DMS 273 (cell line): ENCODE results near the gene CCT5.
"Not testable (repeated sequence)": the region's sequence is repeated elsewhere in the genome, so short reads cannot be mapped to it uniquely, and the experiment has no call there.

Experiments used
- DNase-seq: peaks from one replicate; lab custom pipeline; 2025; ENCODE audit not compliant: unreplicated experiment; lab: John Stamatoyannopoulos, UW

The CCT5 gene

DNA sequence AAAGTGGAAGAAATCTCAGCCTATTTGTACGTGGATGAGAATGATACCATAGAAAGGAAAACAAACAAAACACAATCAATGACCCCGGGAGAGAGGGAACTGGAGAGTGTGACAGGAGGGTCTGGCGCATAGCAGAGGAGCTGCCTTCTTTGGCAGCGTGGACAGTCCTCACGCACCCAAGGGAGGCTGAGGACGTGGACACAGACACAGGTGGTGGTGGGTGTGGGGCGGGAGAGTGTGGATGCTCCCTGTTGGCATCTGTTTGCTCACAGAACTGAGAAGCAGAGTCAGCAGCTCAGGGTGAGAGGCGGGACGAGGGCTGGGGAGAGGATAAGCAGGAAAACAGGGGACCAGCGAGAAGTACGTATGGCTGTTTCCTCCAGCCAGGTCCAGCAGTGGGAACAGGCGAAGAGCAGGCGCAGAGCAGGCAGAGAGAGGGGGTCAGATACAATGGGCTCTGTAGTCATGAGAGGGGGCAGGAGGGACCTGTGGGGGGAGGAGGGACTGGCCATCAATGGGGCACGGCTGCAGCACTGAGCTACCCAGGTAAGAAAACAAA, 47.6 kb downstream of the CCT5 start:
- DNase-seq = no peak

DNA sequence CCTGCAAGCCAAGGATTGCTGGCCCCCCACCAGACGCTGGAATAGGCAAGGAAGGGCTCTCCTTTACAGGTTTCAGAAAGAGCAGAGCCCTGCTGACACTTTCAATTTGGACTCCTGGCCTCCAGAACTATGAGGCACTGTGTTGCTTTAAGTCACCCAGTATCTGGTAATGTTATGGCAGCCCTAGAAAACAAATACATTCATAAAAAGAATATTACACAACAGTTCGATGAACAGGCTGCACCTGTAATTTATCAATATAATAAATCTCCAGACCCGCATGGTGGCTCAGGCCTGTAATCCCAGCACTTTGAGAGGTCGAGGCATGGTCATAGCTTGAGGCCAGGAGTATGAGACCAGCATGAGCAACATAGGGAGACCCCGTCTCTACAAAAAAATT, 50.2 kb downstream of the CCT5 start:
- DNase-seq = no peak

DNA sequence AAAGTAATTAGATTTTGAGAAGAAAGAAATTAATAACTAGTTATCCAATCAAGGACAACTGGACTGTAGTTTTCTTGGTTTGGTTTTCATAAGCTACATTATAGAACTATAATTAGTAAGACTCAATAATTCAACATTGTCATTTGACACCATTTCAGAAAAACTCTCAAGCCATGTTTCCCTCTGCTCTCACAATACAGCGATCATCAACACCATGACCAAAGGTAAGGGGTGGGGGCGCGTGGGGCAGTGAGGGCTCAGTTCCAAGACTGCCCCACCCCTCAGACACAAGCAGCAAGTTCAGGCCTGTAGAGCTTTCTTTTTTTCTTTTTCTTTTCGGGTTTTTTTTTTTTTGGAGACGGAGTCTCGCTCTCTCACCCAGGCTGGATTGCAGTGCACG, 51.2 kb downstream of the CCT5 start:
- peak; percentile 39 for DNase-seq

DNA sequence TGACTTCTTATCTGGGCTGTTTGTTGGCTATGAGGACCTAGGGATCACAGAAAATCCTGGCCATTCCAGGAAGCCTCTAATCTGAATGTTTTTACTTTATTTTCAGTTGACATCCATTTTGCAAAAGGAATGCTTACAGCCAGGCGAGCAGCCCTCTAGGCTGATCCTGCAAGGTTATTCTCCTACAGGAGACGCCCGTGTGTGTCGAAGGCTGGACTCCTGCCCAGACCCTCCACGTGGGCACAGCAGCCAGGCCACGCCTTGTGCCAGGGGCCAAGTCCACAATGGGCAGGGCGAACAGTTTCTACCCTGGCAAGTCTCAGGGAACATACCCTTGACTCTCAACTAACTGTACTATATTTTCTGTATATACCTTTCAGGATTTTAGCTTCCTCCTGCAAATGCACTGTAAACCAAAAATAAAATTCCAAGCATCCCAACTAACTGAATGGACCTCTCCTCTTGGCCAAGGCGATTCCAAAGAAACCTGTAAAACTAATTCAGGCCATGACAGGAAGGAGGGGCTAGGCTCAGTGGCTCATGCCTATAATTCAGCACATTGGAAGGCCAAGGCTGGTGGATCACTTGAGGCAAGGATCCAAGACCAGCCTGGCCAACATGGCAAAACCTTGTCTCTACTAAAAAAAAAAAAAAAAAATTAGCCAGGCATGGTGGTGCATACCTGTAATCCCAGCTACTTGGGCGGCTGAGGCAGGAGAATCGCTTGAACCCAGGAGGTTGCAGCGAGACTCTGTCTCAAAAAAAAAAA, 51.9 kb downstream of the CCT5 start:
- peak; percentile 83 for DNase-seq

DNA sequence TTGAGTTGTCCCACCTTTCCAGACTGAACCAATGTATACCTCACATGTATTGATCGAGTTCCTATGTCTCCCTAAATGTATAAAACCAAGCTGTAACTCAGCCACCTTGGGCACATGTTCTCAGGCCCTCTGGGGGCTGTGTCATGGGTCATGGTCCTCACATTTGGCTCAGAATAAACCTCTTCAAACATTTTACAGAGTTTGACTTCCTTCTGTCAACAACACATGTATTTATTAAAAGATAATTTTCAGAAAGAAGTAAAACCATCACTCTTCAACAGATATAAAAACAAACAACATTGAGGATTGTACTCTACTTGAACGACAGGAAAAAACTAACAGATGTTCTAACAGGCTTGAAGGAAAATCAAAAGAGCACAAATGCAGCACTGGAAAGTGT, 53.1 kb downstream of the CCT5 start:
- no peak for DNase-seq

DNA sequence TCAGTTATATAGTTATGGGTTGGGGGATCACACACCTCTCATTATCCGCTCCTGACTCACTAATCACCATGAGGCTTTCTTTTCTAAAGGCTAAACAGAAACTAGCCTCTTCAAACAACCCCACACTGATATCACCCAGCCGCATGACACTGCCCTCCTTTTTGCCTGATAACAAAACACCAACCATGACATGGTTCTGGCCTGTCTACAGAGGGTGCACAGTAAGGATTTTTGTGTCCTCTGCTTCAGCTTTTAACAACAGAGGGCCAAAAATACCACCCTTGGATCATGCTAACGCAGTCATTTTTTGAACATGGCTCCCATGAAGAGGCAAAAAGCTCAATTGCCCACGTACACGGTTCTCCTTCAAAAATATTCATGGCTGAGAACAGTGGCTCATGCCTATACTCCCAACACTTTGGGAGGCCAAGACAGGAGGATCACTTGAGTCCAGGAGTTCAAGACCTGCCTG, 53.7 kb downstream of the CCT5 start:
- no peak for DNase-seq

DNA sequence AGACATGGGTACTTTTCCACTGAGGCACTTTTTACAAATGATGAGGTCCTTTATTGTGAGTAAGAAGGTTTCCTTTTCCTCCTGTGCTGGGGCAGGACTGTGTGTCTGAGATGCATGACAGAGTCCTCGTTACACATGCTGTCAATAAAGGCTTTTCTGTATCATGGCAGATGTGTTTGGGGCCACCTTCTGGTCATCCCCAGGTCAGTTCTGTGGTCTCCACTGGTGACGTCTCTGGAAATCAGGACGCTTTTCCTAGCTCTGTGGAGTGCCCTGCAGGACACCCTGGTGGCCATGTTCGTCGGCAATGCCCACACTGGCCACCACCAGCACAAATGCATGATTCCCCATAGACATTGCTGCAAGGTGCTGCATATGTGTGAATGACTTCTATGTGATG, 54.9 kb downstream of the CCT5 start:
- no peak for DNase-seq

DNA sequence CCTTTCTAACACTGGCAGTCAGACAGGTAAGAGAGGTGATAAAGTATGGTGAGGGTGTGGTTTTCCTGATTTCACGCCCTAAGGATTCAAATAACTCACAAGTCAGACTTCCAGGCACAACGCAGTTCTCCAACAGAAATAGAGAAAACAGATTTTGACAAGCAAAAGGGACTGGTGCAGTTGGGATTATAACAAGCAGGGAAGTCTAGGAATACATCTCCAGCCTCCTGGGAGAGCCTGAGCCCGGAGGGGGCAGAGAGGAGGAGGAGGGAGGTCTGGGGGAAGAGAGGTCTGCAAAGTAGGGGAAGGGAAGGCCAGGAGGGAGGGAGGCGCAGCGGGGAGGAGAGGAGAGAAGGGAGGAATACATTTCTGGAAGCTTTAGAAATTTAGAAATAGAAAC, 56.0 kb downstream of the CCT5 start:
- DNase-seq = peak; percentile 30

DNA sequence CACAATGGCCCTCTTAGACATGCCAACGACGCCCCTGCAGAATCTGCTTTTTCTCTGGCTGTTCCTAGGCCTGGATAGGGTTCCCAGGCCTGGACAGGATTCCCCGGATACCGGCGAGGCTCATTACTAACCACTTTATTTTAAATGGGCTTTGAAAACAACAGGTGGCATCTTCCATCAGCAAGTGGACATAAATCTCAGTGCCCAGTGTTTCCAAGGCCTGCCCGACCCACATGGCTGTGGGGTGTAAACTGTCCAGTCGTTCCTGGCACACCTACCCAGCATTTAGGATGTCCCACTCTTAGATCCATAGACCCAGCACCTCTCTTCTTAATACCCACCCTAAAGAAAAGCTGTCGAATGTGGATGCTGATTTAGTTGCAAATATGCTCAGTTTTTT, 56.7 kb downstream of the CCT5 start:
- peak; percentile 56 for DNase-seq

DNA sequence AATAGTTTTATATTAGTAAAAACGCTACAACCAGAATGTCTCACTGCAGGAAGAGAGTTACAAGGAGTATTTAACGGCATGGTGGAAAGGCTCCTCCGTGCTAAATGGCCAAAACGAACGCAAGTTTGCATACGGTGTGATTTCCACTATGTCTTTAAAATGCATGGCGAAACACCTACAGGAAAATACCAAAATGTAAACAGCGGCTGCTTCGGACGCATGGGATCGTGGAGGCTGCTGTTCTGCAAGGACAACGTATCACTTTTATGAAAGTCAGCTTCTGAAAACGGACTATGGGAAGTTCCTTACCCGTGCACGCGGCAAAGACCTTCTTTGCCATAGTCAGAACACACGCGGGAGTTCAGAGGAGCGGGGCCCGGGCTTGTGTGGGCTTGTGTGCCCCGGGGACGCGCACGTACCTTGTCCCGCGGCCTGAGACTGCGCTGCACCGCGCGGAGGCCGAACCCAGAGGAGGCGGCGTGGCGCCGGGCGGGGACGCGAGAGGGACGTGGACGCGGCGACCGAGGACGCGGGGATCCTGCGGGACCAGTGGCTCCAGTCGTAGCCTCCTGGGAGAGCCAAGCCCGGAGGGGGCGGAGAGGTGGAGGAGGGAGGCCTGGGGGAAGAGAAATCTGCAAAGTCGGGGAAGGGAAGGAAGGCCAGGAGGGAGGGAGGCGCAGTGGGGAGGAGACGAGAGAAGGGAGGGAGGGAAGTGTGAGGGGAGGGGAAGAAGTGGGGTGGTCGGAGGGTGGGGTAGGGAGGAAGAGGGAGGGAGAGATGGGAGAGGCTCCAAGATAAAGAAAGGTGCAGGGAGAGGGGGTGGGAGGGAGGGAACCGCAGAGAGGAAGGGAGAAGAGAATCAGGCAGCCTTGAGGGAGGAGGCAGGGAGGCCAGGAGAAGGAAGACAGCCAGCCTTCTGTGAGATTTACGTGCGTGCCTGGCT, 57.4 kb downstream of the CCT5 start, which contains the start of gene CMBL:
TSS of gene CMBL (minus strand) at position 697 of the 943 bp plus-strand sequence. CDS start 17,140 bp downstream, outside the sequence.
- DNase-seq = peak; percentile 91

DNA sequence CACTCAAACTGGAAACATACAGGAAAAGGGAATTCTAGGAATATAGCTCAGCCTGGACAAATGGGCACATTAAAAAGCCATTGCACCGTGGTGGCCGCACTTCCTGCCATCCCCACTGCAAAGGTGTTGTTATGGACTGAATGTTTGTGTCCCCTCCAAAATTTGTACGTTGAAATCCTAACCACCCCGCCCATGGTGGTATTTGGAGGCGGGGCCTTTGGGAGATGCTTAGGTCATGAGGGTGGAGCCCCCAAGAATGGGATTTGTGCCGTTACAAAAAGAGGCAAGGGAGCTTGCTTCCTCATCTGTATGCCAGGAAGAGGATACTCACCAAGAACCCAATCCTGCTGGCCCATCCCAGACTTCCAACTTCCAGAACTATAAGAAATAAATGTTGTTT, 58.8 kb downstream of the CCT5 start:
- DNase-seq = no peak

DNA sequence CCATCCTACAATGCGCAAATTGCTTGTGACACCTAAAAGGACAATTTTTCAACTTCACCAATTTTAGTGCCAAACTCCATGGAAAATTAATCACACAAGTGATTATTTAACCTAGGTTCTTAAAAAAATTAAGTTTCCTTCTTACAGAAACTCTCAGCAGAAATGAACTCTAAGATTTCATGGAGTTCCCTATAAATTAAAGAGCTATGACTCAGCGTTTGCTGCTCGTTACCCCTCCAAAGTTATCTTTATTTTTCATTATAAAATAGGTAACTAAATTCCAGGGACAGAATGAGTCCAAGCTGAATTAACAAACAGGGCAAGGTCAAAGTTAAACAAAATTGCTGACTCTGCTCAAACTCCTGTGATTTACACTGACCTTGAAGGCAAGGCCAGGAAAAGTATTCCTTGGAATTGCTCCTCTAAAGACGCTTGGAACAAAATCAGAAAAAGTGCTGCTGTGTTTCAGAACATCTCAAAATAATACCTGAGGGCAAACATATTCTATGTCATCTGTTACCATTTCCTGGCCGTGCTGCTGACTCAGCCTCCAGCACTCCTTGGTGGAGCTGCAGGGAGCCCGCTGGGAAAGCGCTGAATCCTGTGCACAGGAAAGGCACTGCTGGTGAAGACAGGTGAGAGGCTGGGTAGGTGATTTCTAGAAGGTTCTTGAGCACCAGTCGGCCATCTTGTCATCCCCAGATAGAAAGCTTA, 60.1 kb downstream of the CCT5 start:
- DNase-seq = peak; percentile 45

DNA sequence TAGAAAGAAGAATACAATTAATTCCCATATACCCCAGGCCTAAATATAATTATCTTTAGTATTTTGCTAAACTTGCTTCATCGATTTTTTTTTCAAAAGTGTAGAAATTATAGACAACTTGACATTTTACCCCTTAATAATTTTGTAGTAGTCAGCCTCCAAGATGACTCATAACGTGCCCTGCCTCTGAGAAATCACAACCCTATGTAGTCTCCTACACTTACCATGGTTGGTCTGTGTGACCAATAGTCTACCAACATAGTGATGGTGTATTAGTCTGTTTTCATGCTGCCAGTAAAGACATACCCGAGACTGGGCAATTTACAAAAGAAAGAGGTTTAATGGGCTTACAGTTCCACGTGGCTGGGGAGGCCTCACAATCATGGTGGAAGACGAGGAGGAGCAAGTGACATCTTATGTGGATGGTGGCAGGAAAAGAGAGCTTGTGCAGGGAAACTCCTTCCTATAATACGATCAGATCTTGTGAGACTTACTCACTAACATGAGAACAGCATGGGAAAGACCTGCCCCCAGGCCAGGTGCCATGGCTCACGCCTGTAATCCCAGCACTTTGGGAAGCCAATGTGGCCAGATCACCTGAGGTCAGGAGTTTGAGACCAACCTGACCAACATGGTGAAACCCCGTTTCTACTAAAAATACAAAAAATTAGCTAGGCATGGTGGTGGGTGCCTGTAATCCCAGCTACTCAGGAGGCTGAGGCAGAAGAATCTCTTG, 60.9 kb downstream of the CCT5 start:
- DNase-seq = not testable (repeated sequence)

DNA sequence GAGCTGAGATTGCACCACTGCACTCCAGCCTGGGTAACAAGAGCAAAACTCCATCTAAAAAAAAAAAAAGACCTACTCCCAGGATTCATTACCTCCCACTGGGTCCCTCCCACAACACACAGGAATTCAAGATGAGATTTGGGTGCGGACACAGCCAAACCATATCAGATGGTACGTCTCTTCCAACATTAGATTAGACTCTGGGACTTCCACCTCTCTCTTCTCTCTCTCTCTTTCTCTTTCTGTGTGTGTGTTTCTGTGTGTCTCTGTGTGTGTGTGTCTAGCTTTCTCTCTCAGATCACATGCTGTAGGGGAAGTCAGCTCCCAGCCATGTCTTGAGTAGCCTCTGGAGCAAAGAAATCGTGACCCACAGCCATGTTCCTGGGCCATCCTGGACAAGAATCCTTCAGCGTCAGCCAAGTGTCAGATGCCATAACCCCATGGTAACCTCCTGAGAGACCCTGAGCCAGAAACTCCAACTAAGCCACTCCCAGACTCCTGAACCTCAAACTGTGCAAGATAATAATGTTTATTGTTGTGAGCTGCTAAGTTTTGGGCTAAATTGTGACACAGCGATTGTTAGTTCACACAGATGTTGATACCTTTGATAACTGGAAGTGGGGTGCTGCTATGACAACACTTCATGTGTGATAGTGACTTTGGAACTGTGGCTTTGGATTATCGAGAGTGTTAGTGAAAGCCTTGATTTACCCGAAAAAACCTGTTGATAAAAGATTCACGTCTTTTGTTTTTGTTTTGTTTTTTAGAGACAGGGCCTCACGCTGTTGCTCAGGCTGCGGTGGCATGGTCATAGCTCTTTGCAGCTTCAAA, 61.7 kb downstream of the CCT5 start:
- DNase-seq = no peak

DNA sequence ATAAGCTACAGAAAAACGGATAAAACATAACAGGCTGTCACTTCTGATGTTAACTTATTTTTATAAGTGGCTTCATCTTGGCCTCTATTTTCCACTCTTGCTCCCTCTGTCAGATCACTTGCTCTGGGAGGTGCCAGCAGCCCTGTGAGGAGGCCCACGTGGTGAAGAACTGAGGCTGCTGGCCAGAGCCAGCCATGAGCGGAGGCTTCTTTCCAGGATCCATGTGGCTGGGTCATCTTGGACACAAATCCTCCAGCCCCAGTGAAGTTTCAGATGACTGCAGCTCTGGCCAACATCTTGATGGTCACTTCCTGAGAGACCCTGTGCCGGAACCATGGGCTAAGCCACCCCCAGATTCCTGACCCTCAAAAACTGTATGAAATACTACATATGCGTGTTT, 65.1 kb downstream of the CCT5 start:
- DNase-seq = no peak
